Urinary bladder (tissue), 4 donors: ENCODE results near the gene CTAGE8. TPM values are rescaled to one million over a fixed set of nuclear protein-coding genes. Genes with fewer than 3 reads are reported as not detected.
"Not testable (repeated sequence)": the region's sequence is repeated elsewhere in the genome, so short reads cannot be mapped to it uniquely, and the experiment has no call there.

Source experiments
- DNase-seq: peaks from one replicate; pipeline ENCODE4 v3.0.0-alpha.2; 2015; ENCODE audit errors: extremely low spot score
- H3K27ac ChIP-seq: one replicate; pipeline ENCODE4 v1.5.1; 2013; ENCODE audit warnings: low read depth, mild to moderate bottlenecking, moderate library complexity
- H3K36me3 ChIP-seq: one replicate; pipeline ENCODE4 v1.6.1; 2013; ENCODE audit warnings: mild to moderate bottlenecking, moderate library complexity; ENCODE audit not compliant: insufficient read depth
- H3K4me1 ChIP-seq: one replicate; pipeline ENCODE4 v1.6.1; 2013; ENCODE audit warnings: mild to moderate bottlenecking, moderate library complexity; ENCODE audit not compliant: insufficient read depth
- H3K4me3 ChIP-seq: one replicate; pipeline ENCODE4 v1.5.1; 2013; ENCODE audit warnings: low read depth, low read length
- WGBS: extraction: QIAGEN DNeasy Blood & Tissue Kit; methylation state at CpG from one replicate; pipeline ENCODE4 v1.1.7; 2013; 5-methylcytosine and 5-hydroxymethylcytosine counted together
- polyA plus RNA-seq: library from polyadenylated mRNA; stranded (reverse); fragments of 200-250 nt; gene quantifications from one replicate; pipeline ENCODE4 v1.2.3, GENCODE V29; 2013
- total RNA-seq: library from RNA; depleted of rRNA; stranded (reverse); fragments of >200 nt; gene quantifications from one replicate; pipeline ENCODE4 v1.2.3, GENCODE V29; 2014
- donor health status: healthy with polysubstance abuse.
- donor health status: healthy.

The CTAGE8 gene
- total and polyA plus RNA-seq, 2 donors: 0.42 to 0.79 TPM

- WGBS: 77% methylated on average over 2 of the region's 2 CpGs
- not testable (repeated sequence) for H3K4me3 ChIP-seq, H3K27ac ChIP-seq, DNase-seq, H3K4me1 ChIP-seq, H3K36me3 ChIP-seq
Observed at GRCh38 chr7:144238530-144239082, 30.5 kb downstream of the CTAGE8 start.

DNA sequence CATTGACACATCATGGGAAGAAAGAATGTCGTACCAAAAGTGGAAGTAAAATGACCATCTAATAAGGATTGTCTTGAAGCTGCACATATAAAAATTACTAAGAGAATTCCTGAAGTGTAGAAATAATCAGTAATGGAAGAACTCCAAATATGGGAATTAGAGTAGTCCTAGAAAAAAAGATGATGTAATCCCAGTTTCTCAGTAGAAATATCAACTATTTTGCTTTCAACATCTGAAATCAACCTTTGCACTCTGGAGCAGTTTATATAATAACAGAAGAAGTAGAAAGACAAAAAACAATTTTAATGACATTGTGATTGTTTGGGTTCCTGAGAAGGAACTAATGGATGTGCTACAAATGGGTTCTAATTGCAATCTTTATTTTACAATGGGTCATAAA is 36.0 kb downstream of the CTAGE8 start:
- not testable (repeated sequence) for H3K4me1 ChIP-seq, H3K4me3 ChIP-seq, H3K27ac ChIP-seq, DNase-seq, H3K36me3 ChIP-seq
- WGBS: 89% methylated on average over 1 of the region's 1 CpG

DNA sequence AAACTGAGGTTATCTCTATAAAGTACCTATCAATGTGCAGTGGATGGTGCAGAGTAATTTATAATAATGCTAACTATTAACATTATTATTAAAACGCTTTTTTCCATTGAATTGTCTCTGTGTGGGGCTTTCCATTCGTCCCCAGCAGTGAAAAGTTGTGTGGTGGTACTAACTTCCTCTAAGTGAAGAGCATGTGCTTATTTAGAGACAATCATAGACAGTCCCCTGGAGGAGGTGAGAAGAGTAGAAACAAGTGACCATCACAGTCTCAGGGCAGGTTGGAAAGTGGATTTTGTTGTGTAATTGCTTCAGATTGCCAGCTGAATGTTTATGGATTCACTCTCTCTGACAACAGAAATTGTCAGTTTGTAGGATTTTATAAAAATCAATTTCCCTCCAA is 38.1 kb downstream of the CTAGE8 start:
- not testable (repeated sequence) for H3K4me1 ChIP-seq, DNase-seq, H3K27ac ChIP-seq, H3K36me3 ChIP-seq, H3K4me3 ChIP-seq
- WGBS: no CpG with 5 or more reads among the region's 2 CpGs

- WGBS: 89% methylated on average over 1 of the region's 3 CpGs
- not testable (repeated sequence) for H3K4me3 ChIP-seq, H3K36me3 ChIP-seq, H3K4me1 ChIP-seq, H3K27ac ChIP-seq, DNase-seq
Observed at GRCh38 chr7:144228810-144229209, 40.3 kb downstream of the CTAGE8 start.

GRCh38 chr7:144226866-144227265 is 42.2 kb downstream of the CTAGE8 start:
- WGBS: 80% methylated on average over 3 of the region's 4 CpGs
- not testable (repeated sequence) for H3K4me3 ChIP-seq, H3K4me1 ChIP-seq, DNase-seq, H3K27ac ChIP-seq, H3K36me3 ChIP-seq

GRCh38 chr7:144223675-144224074 is 45.4 kb downstream of the CTAGE8 start:
- H3K4me1 ChIP-seq, H3K36me3 ChIP-seq, H3K4me3 ChIP-seq, DNase-seq, H3K27ac ChIP-seq: not testable (repeated sequence)

GRCh38 chr7:144220531-144220930 is 48.6 kb downstream of the CTAGE8 start:
- H3K27ac ChIP-seq, DNase-seq, H3K4me1 ChIP-seq, H3K4me3 ChIP-seq, H3K36me3 ChIP-seq: not testable (repeated sequence)

DNA sequence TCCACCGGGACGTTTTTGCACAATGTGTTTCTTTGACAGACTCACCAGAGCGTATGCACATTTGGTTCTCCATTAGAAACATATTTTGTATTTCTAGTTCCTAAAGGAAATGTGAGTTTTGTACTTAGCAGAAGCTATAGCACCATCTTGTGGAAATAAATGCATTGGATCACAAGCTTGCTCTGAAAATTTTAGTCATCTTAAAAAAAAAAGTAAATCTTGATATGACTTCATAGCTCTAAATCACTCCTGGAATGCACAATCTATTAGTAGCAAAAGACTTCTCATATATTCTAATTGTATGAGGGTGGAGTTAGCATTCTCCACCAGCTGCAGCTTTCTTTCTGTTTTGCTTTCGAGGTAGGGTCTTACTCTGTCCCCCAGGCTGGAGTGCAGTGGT is 49.9 kb downstream of the CTAGE8 start:
- H3K27ac ChIP-seq, H3K4me1 ChIP-seq, DNase-seq, H3K4me3 ChIP-seq, H3K36me3 ChIP-seq: not testable (repeated sequence)
- no CpG with 5 or more reads among the region's 4 CpGs for WGBS

GRCh38 chr7:144218581-144218980 is 50.5 kb downstream of the CTAGE8 start:
- DNase-seq, H3K36me3 ChIP-seq, H3K4me1 ChIP-seq, H3K27ac ChIP-seq, H3K4me3 ChIP-seq: not testable (repeated sequence)
- WGBS: over 99% methylated on average over 1 of the region's 1 CpG

- not testable (repeated sequence) for H3K4me3 ChIP-seq, H3K36me3 ChIP-seq, H3K27ac ChIP-seq, DNase-seq, H3K4me1 ChIP-seq
Observed at GRCh38 chr7:144217200-144217599, 51.9 kb downstream of the CTAGE8 start.

Other genes starting within 250 kb of the CTAGE8 start
- not detected for gene OR2A5, start 220.3 kb downstream of the CTAGE8 start, total RNA-seq
- not detected for gene OR2A5, start 220.3 kb downstream of the CTAGE8 start, polyA plus RNA-seq
- not detected for gene OR2A25, start 199.5 kb downstream of the CTAGE8 start, total RNA-seq
- not detected for gene OR2A25, start 199.5 kb downstream of the CTAGE8 start, polyA plus RNA-seq
- not detected for gene OR2A12, start 183.0 kb downstream of the CTAGE8 start, total RNA-seq
- gene OR2A12, start 183.0 kb downstream of the CTAGE8 start, polyA plus RNA-seq: not detected
- not detected for gene OR2A2, start 159.7 kb downstream of the CTAGE8 start, total RNA-seq
- not detected for gene OR2A2, start 159.7 kb downstream of the CTAGE8 start, polyA plus RNA-seq
- not detected for gene OR2A14, start 146.1 kb downstream of the CTAGE8 start, total RNA-seq
- not detected for gene OR2A14, start 146.1 kb downstream of the CTAGE8 start, polyA plus RNA-seq
- gene CTAGE4, start 85.8 kb downstream of the CTAGE8 start, total RNA-seq: 7.8 TPM
- 0.27 TPM for gene CTAGE4, start 85.8 kb downstream of the CTAGE8 start, polyA plus RNA-seq
- 6.5 TPM for gene ARHGEF35, start 73.5 kb downstream of the CTAGE8 start, total RNA-seq
- 2.9 TPM for gene ARHGEF35, start 73.5 kb downstream of the CTAGE8 start, polyA plus RNA-seq
- gene OR2A42, start 29.7 kb downstream of the CTAGE8 start, total RNA-seq: 0.42 TPM
- 0.04 TPM for gene OR2A42, start 29.7 kb downstream of the CTAGE8 start, polyA plus RNA-seq
- 5.6 TPM for gene OR2A7, start 4.5 kb downstream of the CTAGE8 start, total RNA-seq
- 1.2 TPM for gene OR2A7, start 4.5 kb downstream of the CTAGE8 start, polyA plus RNA-seq
- gene OR2A1, start 43.1 kb upstream of the CTAGE8 start, total RNA-seq: 0.05 TPM
- gene OR2A1, start 43.1 kb upstream of the CTAGE8 start, polyA plus RNA-seq: 0.23 TPM
- 3.6 TPM for gene ARHGEF5, start 86.1 kb upstream of the CTAGE8 start, total RNA-seq
- 4.4 TPM for gene ARHGEF5, start 86.1 kb upstream of the CTAGE8 start, polyA plus RNA-seq
- not detected for gene NOBOX, start 134.4 kb upstream of the CTAGE8 start, total RNA-seq
- not detected for gene NOBOX, start 134.4 kb upstream of the CTAGE8 start, polyA plus RNA-seq